ENCODE results near the gene CCNL2. TPM values are rescaled to one million over a fixed set of nuclear protein-coding genes. Genes with fewer than 3 reads are reported as not detected.

CCNL2 gene
- total RNA-seq, 1 experiment from 2014 or later = 97.9 TPM

DNA sequence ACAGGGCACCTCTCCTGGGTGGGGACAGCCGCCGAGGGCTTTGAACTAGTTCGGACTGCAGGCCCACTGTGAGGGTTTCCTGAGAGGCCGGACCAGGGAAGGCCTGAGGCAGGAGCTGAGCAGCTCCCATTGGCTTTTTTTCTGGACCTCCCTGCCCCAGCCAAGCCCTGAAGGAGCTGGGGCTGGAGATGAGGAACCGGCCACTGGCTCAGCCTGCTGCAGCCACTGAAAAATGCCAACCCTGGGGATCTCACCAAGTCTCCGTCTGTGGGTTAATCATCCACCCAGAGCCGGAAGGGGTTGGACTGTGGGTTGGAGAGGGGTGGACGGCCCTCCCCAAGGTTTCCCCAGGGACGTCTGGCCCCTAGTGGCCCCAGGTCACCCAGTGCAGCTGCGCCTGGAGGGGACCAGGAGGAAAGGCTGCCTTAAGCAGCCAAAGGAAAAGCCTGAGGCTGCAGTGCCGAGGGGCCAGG lies 38.8 kb upstream of the CCNL2 start:
- Histone ChIP-seq H3K79me2 (ENCODE audit: low read length) (no peaks in the 10 kb centered on the region), H3K4me3 (ENCODE audit: low read length) (no peak overlapping the region), H4K20me1 (ENCODE audit: insufficient read depth, low read depth, low read length) (no peaks in the 10 kb centered on the region), H3K4me2 (ENCODE audit: low read depth, low read length, poor library complexity, severe bottlenecking) (no peak overlapping the region), H3K4me1 (ENCODE audit: low read length) (peaks cover 7% of the 10 kb centered on the region; the same call in 1 of the 2 replicates), H3K9me3 (ENCODE audit: low read length) (no peaks in the 10 kb centered on the region), H3K27ac (ENCODE audit: low read length) (no peak overlapping the region), H3K36me3 (ENCODE audit: insufficient read depth, low read length) (no peaks in the 10 kb centered on the region), H2AFZ (ENCODE audit: low read length) (no peak overlapping the region), H3K27me3 (ENCODE audit: low read length) (no peaks in the 10 kb centered on the region), H3K9ac (ENCODE audit: low read length) (no peak overlapping the region), H3K9me2 (replicated peaks; ENCODE audit: insufficient read depth, low read length) (no peaks in the 10 kb centered on the region)
- no peak for DNase-seq

DNA sequence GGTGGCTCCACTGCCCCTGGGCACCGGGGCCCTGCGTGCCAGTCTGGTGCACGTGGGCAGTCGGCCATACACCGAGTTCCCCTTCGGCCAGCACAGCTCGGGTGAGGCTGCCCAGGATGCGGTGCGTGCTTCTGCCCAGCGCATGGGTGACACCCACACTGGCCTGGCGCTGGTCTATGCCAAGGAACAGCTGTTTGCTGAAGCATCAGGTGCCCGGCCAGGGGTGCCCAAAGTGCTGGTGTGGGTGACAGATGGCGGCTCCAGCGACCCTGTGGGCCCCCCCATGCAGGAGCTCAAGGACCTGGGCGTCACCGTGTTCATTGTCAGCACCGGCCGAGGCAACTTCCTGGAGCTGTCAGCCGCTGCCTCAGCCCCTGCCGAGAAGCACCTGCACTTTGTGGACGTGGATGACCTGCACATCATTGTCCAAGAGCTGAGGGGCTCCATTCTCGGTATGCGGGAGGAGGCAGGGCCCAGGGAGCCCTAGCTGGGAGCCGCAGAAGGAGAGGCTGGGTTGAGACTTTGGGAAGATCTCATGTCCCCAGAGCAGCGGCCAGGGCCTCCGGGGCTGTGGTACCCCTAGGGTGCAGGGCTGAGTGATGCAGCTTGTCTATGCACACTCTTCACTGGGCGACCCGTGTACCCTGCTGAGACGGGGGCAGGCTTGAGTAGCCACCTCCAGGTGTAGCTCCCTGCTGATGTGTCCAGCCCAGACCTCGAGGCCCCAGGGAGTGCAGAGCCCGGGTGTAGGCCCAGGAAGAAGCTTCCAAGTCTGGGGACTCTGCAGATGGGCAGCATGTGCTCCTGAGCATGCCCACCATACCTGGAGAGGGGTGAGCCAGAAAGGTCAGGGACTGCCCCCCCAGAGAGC lies 38.1 kb upstream of the CCNL2 start:
- Histone ChIP-seq H3K9me2 (replicated peaks; ENCODE audit: insufficient read depth, low read length) (no peaks in the 10 kb centered on the region), H3K4me1 (ENCODE audit: low read length) (peaks cover 7% of the 10 kb centered on the region; the same call in 1 of the 2 replicates), H3K9ac (ENCODE audit: low read length) (no peak overlapping the region), H2AFZ (ENCODE audit: low read length) (no peak overlapping the region), H3K4me3 (ENCODE audit: low read length) (no peak overlapping the region), H3K79me2 (ENCODE audit: low read length) (no peaks in the 10 kb centered on the region), H3K9me3 (ENCODE audit: low read length) (no peaks in the 10 kb centered on the region), H4K20me1 (ENCODE audit: insufficient read depth, low read depth, low read length) (no peaks in the 10 kb centered on the region), H3K27me3 (ENCODE audit: low read length) (no peaks in the 10 kb centered on the region), H3K36me3 (ENCODE audit: insufficient read depth, low read length) (no peaks in the 10 kb centered on the region), H3K27ac (ENCODE audit: low read length) (no peak overlapping the region), H3K4me2 (ENCODE audit: low read depth, low read length, poor library complexity, severe bottlenecking) (no peak overlapping the region)
- DNase-seq = no peak

DNA sequence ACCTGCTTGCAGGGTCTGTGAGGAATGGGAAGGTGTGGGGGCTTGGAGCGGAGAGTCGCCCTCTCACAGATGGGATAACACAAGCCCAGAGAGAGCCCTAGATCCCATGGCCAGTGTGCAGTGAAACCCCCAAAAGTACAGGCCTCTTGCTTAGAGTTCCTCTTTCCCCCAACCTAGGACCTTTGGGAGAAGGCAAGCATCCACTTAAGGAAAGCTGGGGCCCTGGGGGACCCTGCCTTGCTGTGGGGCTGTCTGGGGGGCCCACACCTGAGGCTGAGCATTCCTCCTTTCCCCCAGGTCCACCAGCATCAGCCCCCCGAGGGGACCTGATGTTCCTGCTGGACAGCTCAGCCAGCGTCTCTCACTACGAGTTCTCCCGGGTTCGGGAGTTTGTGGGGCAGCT lies 37.5 kb upstream of the CCNL2 start:
- no peak for DNase-seq
- Histone ChIP-seq H2AFZ (ENCODE audit: low read length) (no peak overlapping the region), H3K79me2 (ENCODE audit: low read length) (no peaks in the 10 kb centered on the region), H3K27me3 (ENCODE audit: low read length) (no peaks in the 10 kb centered on the region), H3K9me3 (ENCODE audit: low read length) (no peaks in the 10 kb centered on the region), H3K9me2 (replicated peaks; ENCODE audit: insufficient read depth, low read length) (no peaks in the 10 kb centered on the region), H3K9ac (ENCODE audit: low read length) (no peak overlapping the region), H3K36me3 (ENCODE audit: insufficient read depth, low read length) (no peaks in the 10 kb centered on the region), H3K4me1 (ENCODE audit: low read length) (peaks cover 7% of the 10 kb centered on the region; the same call in 1 of the 2 replicates), H3K4me2 (ENCODE audit: low read depth, low read length, poor library complexity, severe bottlenecking) (no peak overlapping the region), H3K4me3 (ENCODE audit: low read length) (no peak overlapping the region), H3K27ac (ENCODE audit: low read length) (no peak overlapping the region), H4K20me1 (ENCODE audit: insufficient read depth, low read depth, low read length) (no peaks in the 10 kb centered on the region)

- Histone ChIP-seq H3K9ac (ENCODE audit: low read length) (no peak overlapping the region), H3K4me3 (ENCODE audit: low read length) (no peak overlapping the region), H3K27me3 (ENCODE audit: low read length) (no peaks in the 10 kb centered on the region), H3K79me2 (ENCODE audit: low read length) (no peaks in the 10 kb centered on the region), H4K20me1 (ENCODE audit: insufficient read depth, low read depth, low read length) (no peaks in the 10 kb centered on the region), H3K4me2 (ENCODE audit: low read depth, low read length, poor library complexity, severe bottlenecking) (no peak overlapping the region), H3K36me3 (ENCODE audit: insufficient read depth, low read length) (no peaks in the 10 kb centered on the region), H3K4me1 (ENCODE audit: low read length) (peaks cover 6% of the 10 kb centered on the region; the same call in 1 of the 2 replicates), H3K9me3 (ENCODE audit: low read length) (no peaks in the 10 kb centered on the region), H2AFZ (ENCODE audit: low read length) (no peak overlapping the region), H3K27ac (ENCODE audit: low read length) (no peak overlapping the region), H3K9me2 (replicated peaks; ENCODE audit: insufficient read depth, low read length) (no peaks in the 10 kb centered on the region)
- DNase-seq = no peak
Observed at GRCh38 chr1:1435911-1436629, 36.9 kb upstream of the CCNL2 start.

- H3K27me3 ChIP-seq (ENCODE audit: low read length) = no peaks in the 10 kb centered on the region
- no peak within 1 kb of the TSS for H3K4me2 ChIP-seq (ENCODE audit: low read depth, low read length, poor library complexity, severe bottlenecking)
- no peak within 1 kb of the TSS for H3K27ac ChIP-seq (ENCODE audit: low read length)
- no peaks in the 10 kb centered on the region for H3K36me3 ChIP-seq (ENCODE audit: insufficient read depth, low read length)
- H3K9me3 ChIP-seq (ENCODE audit: low read length) = no peaks in the 10 kb centered on the region
- no peak within 1 kb of the TSS for H3K9ac ChIP-seq (ENCODE audit: low read length)
- DNase-seq = no peak
- H3K9me2 ChIP-seq (replicated peaks; ENCODE audit: insufficient read depth, low read length) = no peaks in the 10 kb centered on the region
- H2AFZ ChIP-seq (ENCODE audit: low read length) = no peak within 1 kb of the TSS
- no peak within 1 kb of the TSS for H3K4me3 ChIP-seq (ENCODE audit: low read length)
- H3K4me1 ChIP-seq (ENCODE audit: low read length) = peaks cover 5% of the 10 kb centered on the region; the same call in 1 of the 2 replicates
- no peaks in the 10 kb centered on the region for H3K79me2 ChIP-seq (ENCODE audit: low read length)
- no peaks in the 10 kb centered on the region for H4K20me1 ChIP-seq (ENCODE audit: insufficient read depth, low read depth, low read length)
Observed at GRCh38 chr1:1435106-1435903, 36.2 kb upstream of the CCNL2 start, which contains the start of gene VWA1. VWA1 (plus strand) TSS chr1:1435690; CDS start chr1:1435749, 59 bp downstream.

GRCh38 chr1:1434824-1435105 lies 35.6 kb upstream of the CCNL2 start:
- no peaks in the 10 kb centered on the region for H4K20me1 ChIP-seq (ENCODE audit: insufficient read depth, low read depth, low read length)
- H3K4me3 ChIP-seq (ENCODE audit: low read length) = no peak overlapping the region
- H3K36me3 ChIP-seq (ENCODE audit: insufficient read depth, low read length) = no peaks in the 10 kb centered on the region
- no peaks in the 10 kb centered on the region for H3K79me2 ChIP-seq (ENCODE audit: low read length)
- H3K9me3 ChIP-seq (ENCODE audit: low read length) = no peaks in the 10 kb centered on the region
- H3K4me1 ChIP-seq (ENCODE audit: low read length) = peaks cover 5% of the 10 kb centered on the region; the same call in 1 of the 2 replicates
- no peak overlapping the region for H2AFZ ChIP-seq (ENCODE audit: low read length)
- H3K4me2 ChIP-seq (ENCODE audit: low read depth, low read length, poor library complexity, severe bottlenecking) = no peak overlapping the region
- H3K27me3 ChIP-seq (ENCODE audit: low read length) = no peaks in the 10 kb centered on the region
- no peak for DNase-seq
- no peak overlapping the region for H3K27ac ChIP-seq (ENCODE audit: low read length)
- no peaks in the 10 kb centered on the region for H3K9me2 ChIP-seq (replicated peaks; ENCODE audit: insufficient read depth, low read length)
- H3K9ac ChIP-seq (ENCODE audit: low read length) = no peak overlapping the region

- Histone ChIP-seq H3K36me3 (ENCODE audit: insufficient read depth, low read length) (no peaks in the 10 kb centered on the region), H3K79me2 (ENCODE audit: low read length) (no peaks in the 10 kb centered on the region), H3K9ac (ENCODE audit: low read length) (no peak overlapping the region), H3K9me3 (ENCODE audit: low read length) (no peaks in the 10 kb centered on the region), H3K27ac (ENCODE audit: low read length) (no peak overlapping the region), H3K27me3 (ENCODE audit: low read length) (no peaks in the 10 kb centered on the region), H3K9me2 (replicated peaks; ENCODE audit: insufficient read depth, low read length) (no peaks in the 10 kb centered on the region), H3K4me3 (ENCODE audit: low read length) (no peak overlapping the region), H4K20me1 (ENCODE audit: insufficient read depth, low read depth, low read length) (no peaks in the 10 kb centered on the region), H3K4me1 (ENCODE audit: low read length) (peaks cover 5% of the 10 kb centered on the region; the same call in 1 of the 2 replicates), H2AFZ (ENCODE audit: low read length) (no peak overlapping the region), H3K4me2 (ENCODE audit: low read depth, low read length, poor library complexity, severe bottlenecking) (no peak overlapping the region)
- no peak for DNase-seq
Observed at GRCh38 chr1:1434131-1434823, 35.1 kb upstream of the CCNL2 start.

All from Karpas-422 (cell line).